Measurements from ENCODE around the gene MAPK12.

GRCh38 chr22:50306753-50307749 is 45.6 kb upstream of the MAPK12 start, which contains the start of gene PLXNB2:
- TF ChIP-seq POLR2AphosphoS5 (IDR thresholded peaks at IDR 0.05): peak in 1 of 3 donors; percentile 55
- TF ChIP-seq CTCF (IDR thresholded peaks at IDR 0.05): no peak
- TF ChIP-seq POLR2A (IDR thresholded peaks at IDR 0.05): no peak

All from breast epithelium (tissue), 3 donors.